Body of pancreas (tissue), 4 donors: Measurements from ENCODE around the gene TIMP4.

Source experiments
- CTCF ChIP-seq, 7 experiments: fragments of 450-650 bp in 4 of 7; fragments of 200-600 bp in 3 of 7; sonication (generic) in 3 of 7; IDR thresholded peaks; one replicate each; pipeline ENCODE4 v1.5.1; 2016 to 2019; ENCODE audit warnings: antibody characterized with exemption in 7 of 7
- POLR2A ChIP-seq, 3 donors: fragments of 450-650 bp; IDR thresholded peaks; one replicate each; pipeline ENCODE4 v1.6.1; 2016; ENCODE audit warnings: antibody characterized with exemption in 3 of 3, mild to moderate bottlenecking in 2 of 3

GRCh38 chr3:12181806-12182205, 23.1 kb upstream of the TIMP4 start:
- no peak for TF ChIP-seq CTCF (IDR thresholded peaks at IDR 0.05)
- TF ChIP-seq POLR2A (IDR thresholded peaks at IDR 0.05) = no peak
